Jurkat, Clone E6-1 (cell line): Measurements from ENCODE around the gene ZP4.

ENCODE experiments used
- DNase-seq: peaks from one replicate; pipeline ENCODE4 v3.0.0-alpha.2; 2011; ENCODE audit warnings: low read depth, low spot score
- H3K4me3 ChIP-seq: 2 replicates; pipeline ENCODE4 v1.5.1; 2011; ENCODE audit warnings: mild to moderate bottlenecking, low read length, control low read depth, moderate library complexity

Gene ZP4

GRCh38 chr1:237834048-237834447, 56.7 kb downstream of the ZP4 start:
- H3K4me3 ChIP-seq = no peak overlapping the region
- no peak for DNase-seq

- no peak for DNase-seq
- H3K4me3 ChIP-seq = no peak overlapping the region
These were observed 57.9 kb downstream of the ZP4 start for GRCh38 chr1:237832858-237833257.
